HG03520 (cell line): ENCODE measurements around the gene CCDC88B.
A peak's percentile ranks its signal among the peaks of the same experiment; 100 is the strongest.

Experiments used
- ATAC-seq: cut with Tn5 transposase; IDR thresholded peaks from one replicate; pipeline ENCODE4 v1.9.1; 2021; ENCODE audit warnings: mild to moderate bottlenecking, moderate library complexity; ENCODE audit not compliant: unreplicated experiment

CCDC88B gene

DNA sequence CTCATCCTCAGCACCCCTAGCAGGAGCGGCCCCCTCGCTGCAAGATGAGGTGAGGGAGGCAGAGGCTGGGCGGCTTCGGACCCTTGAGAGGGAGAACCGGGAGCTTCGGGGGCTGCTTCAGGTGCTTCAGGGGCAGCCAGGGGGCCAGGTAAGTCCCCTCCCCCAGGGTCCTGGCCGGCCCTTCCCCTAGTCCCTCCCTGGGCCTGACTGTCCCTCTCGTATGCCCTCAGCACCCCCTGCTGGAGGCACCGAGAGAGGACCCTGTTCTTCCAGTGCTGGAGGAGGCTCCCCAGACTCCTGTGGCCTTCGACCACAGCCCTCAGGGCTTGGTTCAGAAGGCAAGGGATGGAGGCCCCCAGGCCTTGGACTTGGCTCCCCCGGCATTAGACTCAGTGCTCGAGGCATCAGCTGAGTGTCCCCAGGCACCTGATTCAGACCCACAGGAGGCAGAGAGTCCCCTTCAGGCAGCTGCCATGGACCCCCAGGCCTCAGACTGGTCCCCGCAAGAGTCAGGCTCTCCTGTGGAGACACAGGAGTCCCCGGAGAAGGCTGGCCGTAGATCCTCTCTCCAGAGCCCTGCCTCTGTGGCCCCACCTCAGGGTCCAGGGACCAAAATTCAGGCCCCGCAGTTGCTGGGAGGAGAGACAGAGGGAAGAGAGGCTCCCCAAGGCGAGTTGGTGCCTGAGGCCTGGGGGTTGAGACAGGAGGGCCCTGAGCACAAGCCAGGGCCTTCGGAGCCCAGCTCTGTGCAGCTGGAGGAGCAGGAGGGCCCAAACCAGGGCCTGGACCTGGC lies 4.0 kb downstream of the CCDC88B start:
- no peak for ATAC-seq

DNA sequence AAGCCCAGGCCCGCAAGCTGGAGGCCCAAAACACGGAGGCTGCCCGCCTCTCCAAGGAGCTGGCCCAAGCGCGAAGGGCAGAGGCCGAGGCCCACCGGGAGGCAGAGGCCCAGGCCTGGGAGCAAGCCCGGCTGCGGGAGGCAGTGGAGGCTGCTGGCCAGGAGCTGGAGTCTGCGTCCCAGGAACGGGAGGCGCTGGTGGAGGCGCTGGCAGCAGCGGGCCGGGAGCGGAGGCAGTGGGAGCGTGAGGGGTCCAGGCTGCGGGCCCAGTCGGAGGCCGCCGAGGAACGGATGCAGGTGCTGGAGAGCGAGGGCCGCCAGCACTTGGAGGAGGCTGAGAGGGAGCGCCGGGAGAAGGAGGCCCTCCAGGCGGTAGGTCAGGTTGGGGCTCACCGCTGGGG lies 4.8 kb downstream of the CCDC88B start:
- no peak for ATAC-seq

- ATAC-seq = no peak
These were observed 7.3 kb downstream of the CCDC88B start for GRCh38 chr11:64347193-64347867.

DNA sequence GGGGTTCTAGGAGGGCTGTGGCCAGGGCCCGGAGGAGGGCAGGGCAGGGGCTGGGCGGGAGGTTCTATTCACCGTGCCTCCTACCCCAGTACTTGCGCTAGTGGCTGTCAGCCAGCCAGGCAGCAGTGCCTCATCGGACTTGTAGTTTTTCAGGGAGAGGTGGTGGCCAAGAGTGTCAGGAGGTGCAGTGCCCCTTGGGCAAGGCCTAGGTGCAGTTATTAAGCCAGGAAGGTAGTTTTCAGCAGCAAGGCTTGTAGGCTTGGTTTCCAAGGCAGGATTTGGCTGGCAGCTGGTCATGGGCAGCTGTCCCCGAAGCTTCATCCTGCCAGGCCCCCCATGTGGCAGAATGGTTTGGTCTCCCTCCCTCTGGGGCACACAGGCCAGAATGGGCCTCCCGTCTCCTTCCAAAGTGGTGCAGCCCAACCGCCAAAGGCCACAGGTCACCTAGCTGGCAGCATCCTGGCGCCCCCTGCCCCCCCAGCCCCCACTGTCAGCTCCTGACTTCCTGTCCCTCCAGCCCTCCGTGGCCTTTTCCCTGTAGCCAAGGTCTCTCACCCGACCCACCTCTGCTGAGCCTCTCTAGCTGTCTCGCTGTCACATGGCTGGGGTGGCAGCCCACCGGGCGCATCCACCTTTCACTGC lies 8.5 kb downstream of the CCDC88B start:
- ATAC-seq = no peak

DNA sequence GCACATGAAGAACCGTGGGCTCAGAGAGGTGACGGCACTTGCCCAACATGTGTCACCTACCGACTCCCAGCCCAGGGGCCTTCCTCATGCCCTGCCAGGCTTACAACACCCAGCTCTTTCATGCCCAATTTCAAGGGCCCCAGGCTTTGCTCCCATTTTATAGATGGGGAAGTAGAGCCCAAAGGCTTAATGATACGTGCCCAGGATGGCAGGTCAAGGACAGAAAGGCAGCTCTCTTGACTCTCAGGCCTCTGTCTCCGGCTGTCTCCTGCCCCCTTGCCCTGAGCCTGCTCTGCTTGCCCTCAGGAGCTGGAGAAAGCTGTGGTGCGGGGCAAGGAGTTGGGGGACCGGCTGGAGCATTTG lies 9.0 kb downstream of the CCDC88B start:
- ATAC-seq = no peak

- ATAC-seq = no peak
These were observed 9.4 kb downstream of the CCDC88B start for GRCh38 chr11:64349404-64349803.

DNA sequence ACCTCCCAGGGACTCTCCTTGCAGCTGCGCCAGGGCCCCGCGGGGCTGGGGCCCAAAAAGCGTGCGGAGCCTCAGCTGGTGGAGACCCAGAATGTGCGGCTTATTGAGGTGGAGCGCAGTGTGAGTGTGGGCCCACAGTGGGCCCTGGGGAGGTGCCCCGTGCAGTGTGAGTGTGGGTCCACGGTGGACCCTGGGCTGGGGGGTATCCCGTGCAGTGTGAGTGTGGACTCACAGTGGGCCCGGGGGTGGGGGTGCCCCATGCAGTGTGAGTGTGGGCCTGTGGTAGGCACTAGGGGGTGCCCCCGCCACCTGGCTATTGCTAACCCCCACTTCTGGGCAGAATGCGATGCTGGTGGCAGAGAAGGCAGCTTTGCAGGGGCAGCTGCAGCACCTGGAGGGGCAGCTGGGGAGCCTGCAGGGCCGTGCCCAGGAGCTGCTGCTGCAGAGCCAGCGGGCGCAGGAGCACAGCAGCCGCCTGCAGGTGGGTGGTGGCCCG lies 11.2 kb downstream of the CCDC88B start:
- no peak for ATAC-seq

GRCh38 chr11:64352099-64352994 lies 12.3 kb downstream of the CCDC88B start:
- ATAC-seq = no peak

- no peak for ATAC-seq
These were observed 13.2 kb downstream of the CCDC88B start for GRCh38 chr11:64352995-64353714.

- ATAC-seq = no peak
These were observed 13.9 kb downstream of the CCDC88B start for GRCh38 chr11:64353715-64354506.

DNA sequence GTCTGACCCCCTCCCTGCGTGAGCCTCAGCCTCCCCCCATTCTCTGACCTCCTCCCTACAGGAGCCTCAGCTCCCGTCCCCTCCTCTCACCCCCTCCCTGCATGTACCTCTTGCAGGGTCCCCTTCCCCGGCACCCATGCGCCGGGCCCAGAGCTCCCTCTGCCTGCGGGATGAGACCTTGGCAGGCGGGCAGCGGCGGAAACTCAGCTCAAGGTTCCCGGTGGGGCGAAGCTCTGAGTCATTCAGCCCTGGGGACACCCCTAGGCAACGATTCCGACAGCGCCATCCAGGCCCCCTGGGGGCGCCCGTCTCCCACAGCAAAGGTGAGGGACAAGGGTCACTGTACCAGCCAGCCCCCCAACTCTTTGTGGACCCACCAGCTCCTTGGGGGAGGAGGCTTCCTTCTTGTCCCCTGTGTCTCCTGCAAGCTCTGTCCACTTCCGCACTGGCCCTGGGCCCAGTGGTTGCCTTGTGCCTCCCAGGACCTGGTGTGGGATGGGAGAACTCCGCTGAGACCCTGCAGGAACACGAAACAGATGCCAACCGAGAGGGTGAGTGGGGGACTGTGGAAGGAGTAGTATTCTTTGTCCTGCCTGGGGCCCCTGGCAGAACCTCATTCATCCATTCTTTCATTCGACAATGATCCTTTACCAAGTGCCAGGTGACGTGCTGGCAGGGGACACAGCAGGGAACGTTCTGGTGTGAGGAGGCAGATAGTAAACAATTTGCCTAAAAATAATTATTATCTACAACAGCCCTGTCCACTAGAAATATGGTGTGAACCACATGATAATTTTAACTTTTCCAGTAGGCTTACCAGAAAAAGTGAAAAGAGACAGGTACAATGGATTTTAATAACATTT lies 15.3 kb downstream of the CCDC88B start:
- no peak for ATAC-seq

GRCh38 chr11:64356498-64357411 lies 16.8 kb downstream of the CCDC88B start:
- ATAC-seq = no peak

GRCh38 chr11:64357446-64357845 lies 17.4 kb downstream of the CCDC88B start:
- no peak for ATAC-seq

DNA sequence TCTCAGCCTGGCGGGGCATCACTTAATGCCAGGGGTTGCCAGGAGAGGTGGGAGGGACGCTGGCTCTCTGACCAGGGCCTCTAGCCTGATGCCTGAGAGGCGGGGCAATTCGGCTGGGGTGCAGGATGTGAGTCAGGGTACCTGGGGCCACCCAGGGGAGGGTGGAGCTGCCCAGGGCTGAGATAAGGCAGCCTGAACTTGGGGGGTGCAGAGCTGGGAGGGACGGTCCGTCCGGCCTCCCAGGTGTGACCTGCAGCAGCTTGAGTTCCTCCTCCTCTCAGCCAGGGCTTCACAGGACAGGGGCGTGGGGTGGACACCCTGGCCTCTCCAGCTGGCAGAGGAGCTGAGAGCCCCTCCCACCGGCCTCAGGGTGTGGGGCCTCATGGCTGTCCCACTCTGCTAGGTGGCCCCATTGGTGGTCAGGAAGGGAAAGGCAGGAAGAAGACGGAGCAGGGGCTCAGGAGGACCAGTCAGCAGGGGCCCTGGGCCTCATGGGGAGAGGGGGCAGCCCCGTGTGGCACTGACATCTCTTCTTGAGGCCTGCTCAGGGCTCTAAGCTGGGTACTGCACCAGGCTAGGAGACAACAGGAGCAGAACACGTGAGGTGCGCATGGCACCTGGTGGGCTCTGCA lies 18.0 kb downstream of the CCDC88B start:
- ATAC-seq = no peak

GRCh38 chr11:64358536-64358906 lies 18.5 kb downstream of the CCDC88B start:
- no peak for ATAC-seq

DNA sequence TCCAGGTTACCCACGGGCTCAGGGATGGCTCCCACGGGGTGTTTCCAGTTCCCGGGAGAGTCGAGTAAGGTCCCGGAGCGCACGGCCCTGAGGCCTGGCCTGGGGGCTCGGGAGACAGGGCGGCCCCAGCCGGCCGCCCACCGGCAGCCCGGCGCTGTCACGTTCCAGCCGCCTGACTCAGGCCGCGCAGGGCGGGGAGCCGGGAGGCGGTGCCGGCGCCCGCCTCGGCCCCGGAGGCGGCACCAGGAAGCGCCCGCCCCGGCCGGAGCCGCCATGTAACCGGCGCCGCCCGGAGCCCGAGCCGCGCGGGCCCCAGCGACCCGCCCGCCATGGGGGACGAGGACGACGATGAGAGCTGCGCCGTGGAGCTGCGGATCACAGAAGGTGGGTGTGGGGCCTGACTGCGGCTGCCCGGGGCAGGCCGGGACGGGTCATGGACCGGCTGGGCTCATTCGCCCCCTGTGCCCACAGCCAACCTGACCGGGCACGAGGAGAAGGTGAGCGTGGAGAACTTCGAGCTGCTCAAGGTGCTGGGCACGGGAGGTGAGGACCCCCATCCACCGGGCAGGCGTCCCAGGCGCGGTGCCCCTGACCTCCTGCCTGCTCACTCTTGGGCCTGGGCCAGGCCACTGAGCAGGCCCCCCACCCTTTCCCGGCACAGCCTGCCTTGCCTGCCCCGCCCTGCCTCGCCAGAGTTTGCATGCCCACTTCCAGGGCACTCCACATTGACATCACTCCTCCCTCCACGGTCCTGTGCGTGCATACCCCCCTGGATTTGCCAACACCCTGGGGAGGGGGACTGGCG lies 19.1 kb downstream of the CCDC88B start, which contains the start of gene RPS6KA4:
RPS6KA4 (plus strand) TSS at position 256 of the 805 bp plus-strand sequence; CDS start at position 330, 74 bp downstream.
- ATAC-seq = peak; percentile 52
